Measurements from ENCODE around the gene TRHDE. TPM values are rescaled to one million over a fixed set of nuclear protein-coding genes. Genes with fewer than 3 reads are reported as not detected.

TRHDE gene
- total RNA-seq, 1 donor from 2014 or later = 26.9 TPM

GRCh38 chr12:72578327-72578726, 306.2 kb downstream of the TRHDE start:
- no peak for TF ChIP-seq CTCF (conservative IDR thresholded peaks at IDR 0.05; ENCODE audit: low read depth, low read length)
- no peak for DNase-seq (ENCODE audit: low read depth)
- H3K4me3 ChIP-seq (ENCODE audit: low read depth, low read length) = no peak overlapping the region

- TF ChIP-seq CTCF (conservative IDR thresholded peaks at IDR 0.05; ENCODE audit: low read depth, low read length) = no peak
- H3K4me3 ChIP-seq (ENCODE audit: low read depth, low read length) = no peak overlapping the region
- DNase-seq (ENCODE audit: low read depth) = no peak
These were observed 314.3 kb downstream of the TRHDE start for GRCh38 chr12:72586456-72586855.

GRCh38 chr12:72602581-72602980, 330.4 kb downstream of the TRHDE start:
- no peak for DNase-seq (ENCODE audit: low read depth)
- no peak for TF ChIP-seq CTCF (conservative IDR thresholded peaks at IDR 0.05; ENCODE audit: low read depth, low read length)
- H3K4me3 ChIP-seq (ENCODE audit: low read depth, low read length) = no peak overlapping the region

GRCh38 chr12:72605975-72606374, 333.8 kb downstream of the TRHDE start:
- no peak for TF ChIP-seq CTCF (conservative IDR thresholded peaks at IDR 0.05; ENCODE audit: low read depth, low read length)
- DNase-seq (ENCODE audit: low read depth) = no peak
- H3K4me3 ChIP-seq (ENCODE audit: low read depth, low read length) = no peak overlapping the region

GRCh38 chr12:72610342-72610741, 338.2 kb downstream of the TRHDE start:
- no peak for TF ChIP-seq CTCF (conservative IDR thresholded peaks at IDR 0.05; ENCODE audit: low read depth, low read length)
- no peak for DNase-seq (ENCODE audit: low read depth)
- H3K4me3 ChIP-seq (ENCODE audit: low read depth, low read length) = no peak overlapping the region

GRCh38 chr12:72610854-72611358, 338.7 kb downstream of the TRHDE start:
- no peak overlapping the region for H3K4me3 ChIP-seq (ENCODE audit: low read depth, low read length)
- TF ChIP-seq CTCF (conservative IDR thresholded peaks at IDR 0.05; ENCODE audit: low read depth, low read length) = no peak
- DNase-seq (ENCODE audit: low read depth) = no peak

- TF ChIP-seq CTCF (conservative IDR thresholded peaks at IDR 0.05; ENCODE audit: low read depth, low read length) = no peak
- no peak overlapping the region for H3K4me3 ChIP-seq (ENCODE audit: low read depth, low read length)
- no peak for DNase-seq (ENCODE audit: low read depth)
These were observed 340.0 kb downstream of the TRHDE start for GRCh38 chr12:72612171-72612570.
